Posterior vena cava (tissue), 2 donors: Measurements from ENCODE around the gene GUCY1A2. TPM values are rescaled to one million over a fixed set of nuclear protein-coding genes. Genes with fewer than 3 reads are reported as not detected.
"Not testable (repeated sequence)": the region's sequence is repeated elsewhere in the genome, so short reads cannot be mapped to it uniquely, and the experiment has no call there.

Experiments used
- DNase-seq: peaks from one replicate; pipeline ENCODE4 v3.0.0-alpha.2; 2020; ENCODE audit warnings: low spot score
- intact Hi-C, 2 donors: fragments of 100-400 bp; cut with DNase I; formaldehyde crosslinking; loops; one replicate each; pipeline versions ENCODE4 v1.14.1 to v1.14.2; 2022 to 2023
- total RNA-seq, 2 donors: library from RNA; stranded (reverse); fragmentation: NEBNext Ultra II Directional; extraction: Animal tissue kit (Norgen Biotek cat#: 25700); gene quantifications; one replicate each; pipeline ENCODE4 v1.2.1, GENCODE V29; 2021
- donor health status: DM: yes; HTN: yes; CAD: no.
- donor health status: DM: yes; HTN: yes; CAD: no.

The GUCY1A2 gene
- total RNA-seq, 2 donors from 2014 or later = 34.1 to 63.8 TPM

DNA sequence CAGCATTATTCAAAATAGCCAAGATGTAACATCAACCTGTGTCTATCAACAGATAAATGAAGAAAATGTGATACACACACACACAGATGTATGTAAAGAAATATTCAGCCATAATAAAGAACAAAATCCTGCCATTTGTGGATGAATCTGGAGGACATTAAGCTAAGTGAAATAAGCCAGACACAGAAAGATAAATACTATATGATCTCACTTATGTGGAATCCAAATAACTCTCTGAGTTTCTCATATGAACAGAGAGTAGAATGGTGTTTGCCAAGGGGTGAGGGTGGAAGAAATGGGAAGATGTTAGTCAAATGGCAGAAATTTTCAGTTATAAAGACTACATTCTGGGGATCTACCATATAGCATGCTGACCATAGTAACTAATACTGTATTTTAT lies 224.2 kb downstream of the GUCY1A2 start:
- DNase-seq = no peak
- intact Hi-C loops = no loop called here

DNA sequence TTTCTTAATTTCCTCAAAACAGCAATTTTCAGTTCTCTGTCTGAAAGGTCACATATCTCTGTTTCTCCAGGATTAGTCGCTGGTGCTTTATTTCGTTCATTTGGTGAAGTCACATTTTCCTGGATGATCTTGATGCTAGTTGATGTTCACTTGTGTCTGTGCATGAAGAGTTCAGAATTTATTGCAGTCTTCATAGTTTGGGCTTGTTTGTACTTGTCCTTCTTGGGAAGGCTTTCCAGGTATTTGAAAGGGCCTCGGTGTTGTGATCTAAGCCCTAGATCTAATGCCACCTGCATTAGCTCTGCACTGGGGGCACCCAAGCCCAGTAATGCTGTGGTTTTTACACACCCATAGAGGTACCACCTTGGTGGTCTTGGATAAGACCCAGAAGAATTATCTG lies 228.9 kb downstream of the GUCY1A2 start:
- intact Hi-C loops = no loop called here

DNA sequence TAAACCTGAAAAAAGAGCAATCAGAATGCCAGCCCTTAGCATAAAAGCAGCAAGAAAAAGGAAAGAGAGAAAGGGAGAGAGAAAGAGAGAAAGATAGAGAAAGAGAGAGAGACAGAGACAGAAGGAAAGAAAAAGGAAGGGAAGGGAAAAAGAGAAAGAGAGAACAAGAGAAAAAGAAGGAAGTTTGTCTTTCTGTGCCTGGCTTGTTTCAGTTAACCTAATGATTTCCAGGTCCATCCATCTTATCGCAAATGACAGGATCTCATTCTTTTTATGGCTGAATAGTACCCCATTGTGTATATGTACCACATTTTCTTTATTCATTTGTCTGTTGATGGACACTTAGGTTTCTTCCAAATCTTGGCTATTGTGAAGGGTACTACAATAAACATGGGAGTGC lies 230.8 kb downstream of the GUCY1A2 start:
- intact Hi-C loops = no loop called here
- no peak for DNase-seq

More for the DNA sequence above, 228.9 kb downstream of the GUCY1A2 start:
- DNase-seq = no peak

DNA sequence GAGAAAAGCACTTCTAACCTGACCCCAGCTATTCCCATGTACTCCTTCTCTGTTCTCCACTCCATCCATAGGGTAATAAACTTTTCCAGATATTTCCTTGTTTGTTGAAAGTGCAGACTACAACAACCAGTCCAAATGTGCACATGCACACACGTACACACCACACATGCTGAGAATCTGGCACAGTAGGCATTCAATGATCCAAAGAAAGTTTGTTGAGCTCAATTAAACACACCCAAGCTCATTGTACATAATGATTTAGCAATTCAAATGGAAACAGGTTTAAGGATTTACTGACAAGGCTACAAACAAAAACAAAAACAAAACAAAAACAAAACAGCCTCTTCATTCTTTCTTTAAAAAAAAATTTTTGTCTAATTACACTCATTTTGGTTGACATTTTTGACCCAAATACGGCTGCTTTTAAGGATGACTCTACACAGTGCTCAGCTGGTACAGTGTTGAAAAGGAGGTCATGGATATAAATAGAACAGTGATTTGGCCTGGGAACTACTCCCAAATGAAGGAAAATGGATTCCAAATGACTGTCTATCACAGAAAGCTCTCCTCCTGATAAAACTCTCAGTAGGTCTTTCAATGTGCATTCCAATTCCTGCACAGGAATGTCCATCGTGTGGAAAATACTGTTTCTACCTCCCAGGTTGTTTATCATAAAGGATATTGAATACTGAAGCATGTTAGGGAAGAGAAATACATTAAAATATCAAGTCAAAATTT lies 232.2 kb downstream of the GUCY1A2 start:
- intact Hi-C loops = no loop called here
- no peak for DNase-seq

DNA sequence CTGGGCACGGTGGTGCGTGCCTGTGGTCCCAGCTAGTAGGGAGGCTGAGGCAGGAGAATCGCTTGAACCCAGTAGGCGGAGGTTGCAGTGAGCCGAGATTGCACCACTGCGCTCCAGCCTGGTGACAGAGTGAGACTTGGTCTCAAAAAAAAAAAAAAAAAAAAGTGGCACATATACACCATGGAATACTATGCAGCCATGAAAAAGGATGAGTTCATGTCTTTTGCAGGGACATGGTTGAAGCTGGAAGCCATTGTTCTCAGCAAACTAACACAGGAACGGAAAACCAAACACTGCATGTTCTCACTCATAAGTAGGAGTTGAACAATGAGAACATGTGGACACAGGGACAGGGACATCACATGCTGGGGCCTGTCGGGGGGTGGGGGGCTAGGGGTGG lies 241.0 kb downstream of the GUCY1A2 start:
- DNase-seq = peak; percentile 32
- intact Hi-C loops = not testable (repeated sequence)

DNA sequence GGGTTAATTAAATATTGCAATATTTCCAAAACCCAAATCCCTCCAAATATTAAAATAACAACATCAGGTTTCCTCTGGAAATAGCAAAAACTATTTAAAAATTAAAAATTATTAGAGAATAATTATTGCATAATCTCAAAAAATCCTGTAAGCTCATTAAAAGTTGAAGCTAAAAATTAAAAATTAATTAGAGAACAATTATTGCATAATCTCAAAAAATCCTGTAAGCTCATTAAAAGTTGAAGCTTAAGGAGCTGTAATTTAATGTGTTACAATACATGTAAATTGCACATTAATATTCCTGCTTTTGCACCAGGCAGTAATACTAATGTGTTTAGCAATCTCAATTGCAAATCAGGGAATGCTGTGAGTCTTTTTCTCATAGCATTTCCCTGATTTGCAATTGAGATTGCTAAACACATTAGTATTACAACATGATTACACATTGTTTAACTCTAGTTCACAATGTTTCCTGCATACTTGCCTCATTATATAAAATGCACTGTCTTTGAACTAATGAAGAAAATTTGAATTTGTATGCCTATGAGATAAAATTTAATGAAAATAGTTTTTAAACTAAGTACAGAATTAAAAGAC lies 247.7 kb downstream of the GUCY1A2 start:
- DNase-seq = no peak
- intact Hi-C loops = no loop called here

DNA sequence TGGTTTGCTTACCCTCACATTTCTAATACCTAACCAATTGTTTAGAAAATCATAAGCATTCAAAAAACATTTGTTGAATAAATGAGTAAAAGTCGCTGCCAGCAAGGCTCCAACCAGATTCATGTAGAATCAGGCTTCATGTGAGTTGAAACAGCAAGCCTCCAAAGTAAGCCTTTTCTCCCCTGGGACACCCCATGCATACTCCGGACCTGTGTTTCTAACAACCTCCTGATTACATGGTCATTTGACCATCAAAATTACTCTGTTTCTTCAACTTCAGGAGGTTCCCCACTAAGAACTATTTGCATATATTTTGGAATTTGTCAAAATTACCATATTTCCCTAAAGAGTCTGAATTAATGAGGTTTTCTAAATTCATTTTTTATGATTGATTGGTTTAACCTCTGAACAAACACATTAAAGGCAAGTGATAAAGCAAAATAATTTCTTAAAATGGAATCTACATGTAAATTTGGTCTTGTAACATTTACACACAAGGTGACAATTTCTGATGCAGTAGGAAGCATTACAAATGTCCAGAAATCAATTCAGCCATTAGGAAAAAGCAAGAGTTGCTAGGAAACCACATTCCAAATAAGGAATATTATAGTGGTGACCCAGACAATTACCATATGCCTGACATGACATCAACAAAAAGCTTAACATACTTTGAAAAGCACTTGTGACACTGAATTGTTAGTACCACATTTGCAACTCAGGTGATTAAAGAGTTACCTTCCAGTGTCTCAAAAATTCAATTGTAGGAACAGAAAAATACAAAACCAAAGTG lies 252.6 kb downstream of the GUCY1A2 start:
- intact Hi-C loops = no loop called here
- no peak for DNase-seq

DNA sequence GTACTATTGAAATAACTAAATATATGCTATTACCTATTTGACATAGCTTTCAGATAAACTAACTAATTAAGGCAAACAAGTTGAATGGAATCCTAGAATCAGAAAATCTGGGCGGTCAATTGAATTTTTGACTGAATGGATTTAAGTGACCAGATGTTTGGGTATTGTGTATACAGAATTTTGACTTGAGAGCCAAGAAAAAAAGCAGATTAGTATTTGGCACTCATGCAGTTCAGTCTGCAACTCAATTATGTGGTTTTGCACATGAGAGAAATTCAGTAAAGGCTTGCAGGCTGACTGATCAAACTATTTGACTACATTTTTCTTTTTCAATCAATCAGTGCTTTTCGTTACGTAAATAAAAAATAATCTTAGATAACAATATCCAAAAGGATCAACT lies 254.8 kb downstream of the GUCY1A2 start:
- DNase-seq = no peak

DNA sequence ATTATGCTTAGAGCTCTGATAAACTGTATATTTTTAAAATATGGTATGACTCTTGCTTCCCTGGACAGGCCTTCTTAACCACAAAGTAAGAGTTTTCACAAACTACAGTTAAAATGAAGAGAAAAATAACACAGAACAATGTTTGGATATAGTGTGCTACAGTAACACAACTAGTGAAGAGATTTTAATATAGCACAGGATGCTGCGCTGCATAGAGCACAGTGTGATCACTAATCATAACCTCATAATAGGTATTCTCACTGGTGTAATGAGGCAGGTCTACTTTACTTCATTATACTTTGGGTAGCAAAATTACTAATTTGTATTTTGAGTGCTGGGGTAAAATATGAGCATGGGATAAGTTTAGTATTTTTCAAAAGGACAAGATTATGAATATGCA lies 256.5 kb downstream of the GUCY1A2 start:
- DNase-seq = no peak
- intact Hi-C loops = no loop called here

More for the DNA sequence above, 254.8 kb downstream of the GUCY1A2 start:
- intact Hi-C loops = no loop called here

DNA sequence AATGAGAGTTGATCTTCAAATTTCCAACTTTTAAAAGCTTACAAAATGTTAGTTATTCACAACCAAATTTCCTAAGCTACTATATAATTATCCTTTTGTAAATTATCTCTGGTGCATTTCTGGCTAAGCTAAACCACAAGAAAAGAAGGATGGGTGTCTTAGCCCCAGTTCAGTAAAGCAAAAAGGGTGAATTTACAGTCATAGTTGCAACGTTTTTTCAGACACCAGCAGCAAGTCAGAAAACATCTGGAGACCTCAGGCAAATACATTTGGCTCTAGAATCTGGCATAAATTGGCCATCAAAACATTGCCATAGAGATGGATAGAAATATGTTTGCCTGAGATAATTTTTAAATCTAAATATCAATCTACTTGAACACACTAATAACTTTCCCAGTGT lies 257.0 kb downstream of the GUCY1A2 start:
- intact Hi-C loops = no loop called here
- DNase-seq = no peak

DNA sequence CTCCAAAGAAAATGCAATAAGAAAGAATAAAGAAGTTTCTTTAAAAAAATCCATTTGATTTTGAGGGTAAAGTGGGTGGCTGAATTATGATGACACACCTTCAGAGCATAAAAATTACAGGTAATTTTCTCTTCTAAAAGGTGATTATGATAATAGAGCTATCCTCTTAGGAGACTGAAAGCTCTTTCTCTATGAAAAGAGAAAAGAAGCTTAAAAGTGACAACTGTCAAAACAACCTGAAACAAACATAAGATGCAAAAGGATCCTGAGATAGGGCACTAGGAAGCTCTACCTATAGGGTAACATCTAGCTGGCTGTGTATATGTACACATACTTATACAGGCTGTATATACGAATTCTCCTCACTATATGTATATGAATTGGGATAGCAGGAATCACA lies 270.2 kb downstream of the GUCY1A2 start:
- no peak for DNase-seq
- intact Hi-C loops = no loop called here

DNA sequence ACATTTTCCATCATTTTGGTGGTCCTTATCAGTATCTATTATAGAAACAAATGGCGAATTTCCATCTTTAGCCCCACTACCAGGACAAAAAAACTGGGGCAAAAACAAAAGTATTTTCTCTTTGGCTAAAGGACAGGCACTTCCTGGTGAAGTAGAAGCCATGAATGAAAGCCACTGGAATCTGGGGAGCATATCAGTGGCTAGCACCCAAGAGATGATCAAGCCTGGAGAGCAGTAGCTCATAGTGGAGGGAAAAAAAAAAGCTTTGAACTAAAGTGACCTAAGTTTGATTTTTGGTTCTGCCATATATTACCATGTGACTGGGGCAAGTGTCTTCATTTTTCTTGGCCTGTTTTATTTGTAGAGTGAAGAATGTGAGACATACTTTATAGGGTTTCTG lies 272.3 kb downstream of the GUCY1A2 start:
- intact Hi-C loops = no loop called here

DNA sequence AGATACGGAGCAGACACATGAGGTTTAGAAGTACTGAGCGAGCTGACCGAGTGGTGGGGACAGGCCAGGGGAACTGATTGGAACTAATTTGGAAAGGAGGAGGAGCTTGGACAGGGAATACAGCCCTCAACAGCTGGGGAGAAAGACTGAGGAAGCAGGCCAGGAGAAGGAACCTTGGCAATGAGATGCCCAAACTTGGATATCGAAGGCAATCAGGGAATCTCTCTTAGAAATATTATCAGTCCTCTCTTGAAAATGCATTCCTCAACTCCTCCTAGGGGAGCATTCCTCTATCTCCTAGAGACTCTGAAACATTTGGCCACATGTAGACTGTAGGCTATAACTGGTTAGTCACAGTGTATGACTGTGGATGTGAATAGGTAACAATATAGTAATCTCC lies 284.6 kb downstream of the GUCY1A2 start:
- intact Hi-C loops = no loop called here

More for the DNA sequence above, 272.3 kb downstream of the GUCY1A2 start:
- no peak for DNase-seq

DNA sequence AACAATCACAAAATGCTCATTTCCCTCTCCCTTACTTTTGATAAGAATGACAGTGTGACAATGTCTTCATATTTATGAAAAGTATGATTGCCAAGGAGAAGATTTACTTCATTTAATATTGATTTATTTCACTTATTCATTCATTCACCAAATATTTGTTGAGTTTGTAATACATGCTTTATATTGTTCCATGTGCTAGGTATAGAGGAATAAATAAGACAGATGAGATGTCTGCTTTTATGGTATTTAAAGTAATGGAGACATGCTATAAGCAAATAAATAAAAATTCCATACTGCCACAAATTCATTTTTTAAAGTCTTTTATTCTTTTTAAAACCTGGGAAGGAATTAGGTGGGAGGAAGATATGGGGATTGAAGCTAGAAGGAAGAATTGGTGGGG lies 289.4 kb downstream of the GUCY1A2 start:
- intact Hi-C loops = loop anchor here (10.0 kb wide), 1 partner anchor 286 kb away; the partner anchor contains the start of gene GUCY1A2 (in 2 of the 2)
- DNase-seq = no peak

More for the DNA sequence above, 284.6 kb downstream of the GUCY1A2 start:
- no peak for DNase-seq

DNA sequence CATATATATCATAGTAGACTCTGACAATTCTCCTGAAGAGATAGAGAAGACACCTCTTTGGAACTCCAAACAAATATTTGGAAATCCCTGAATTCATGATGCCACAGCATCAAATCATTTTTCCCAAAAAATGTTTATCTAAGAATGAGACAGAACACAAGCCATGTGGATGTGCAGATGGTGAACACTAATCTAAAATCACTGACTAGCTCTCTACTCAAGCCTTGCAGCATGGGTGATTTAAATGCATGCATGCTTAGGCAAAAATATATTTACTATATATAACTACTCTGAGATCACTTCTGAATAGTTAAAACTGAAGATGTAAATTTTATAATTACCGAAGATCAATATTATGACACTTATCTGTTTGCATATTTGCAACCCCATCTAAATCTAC lies 289.9 kb downstream of the GUCY1A2 start:
- intact Hi-C loops = loop anchor here (10.0 kb wide), 1 partner anchor 286 kb away; the partner anchor contains the start of gene GUCY1A2 (in 2 of the 2)
- DNase-seq = no peak

DNA sequence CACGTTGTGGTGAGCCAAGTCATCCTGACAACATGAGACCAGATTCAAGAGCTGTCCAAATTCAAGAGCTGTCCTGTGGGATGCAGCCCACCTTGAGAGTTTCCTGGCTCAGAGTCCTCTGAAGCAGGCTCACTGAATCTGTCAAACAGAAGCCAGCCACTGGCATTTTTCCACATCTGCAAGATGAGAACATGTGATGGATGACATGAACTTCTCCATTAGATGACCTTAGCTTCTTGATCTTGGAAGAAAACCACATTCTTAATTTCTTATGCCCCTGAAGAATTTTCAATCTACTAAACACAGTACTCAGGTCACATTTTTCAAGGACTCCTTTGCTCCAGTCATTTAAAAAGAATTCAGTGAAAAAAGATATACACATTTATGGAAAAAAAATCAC lies 291.0 kb downstream of the GUCY1A2 start:
- DNase-seq = no peak
- intact Hi-C loops = loop anchor here (10.0 kb wide), 1 partner anchor 288 kb away; the partner anchor contains the start of gene GUCY1A2 (in 2 of the 2)

DNA sequence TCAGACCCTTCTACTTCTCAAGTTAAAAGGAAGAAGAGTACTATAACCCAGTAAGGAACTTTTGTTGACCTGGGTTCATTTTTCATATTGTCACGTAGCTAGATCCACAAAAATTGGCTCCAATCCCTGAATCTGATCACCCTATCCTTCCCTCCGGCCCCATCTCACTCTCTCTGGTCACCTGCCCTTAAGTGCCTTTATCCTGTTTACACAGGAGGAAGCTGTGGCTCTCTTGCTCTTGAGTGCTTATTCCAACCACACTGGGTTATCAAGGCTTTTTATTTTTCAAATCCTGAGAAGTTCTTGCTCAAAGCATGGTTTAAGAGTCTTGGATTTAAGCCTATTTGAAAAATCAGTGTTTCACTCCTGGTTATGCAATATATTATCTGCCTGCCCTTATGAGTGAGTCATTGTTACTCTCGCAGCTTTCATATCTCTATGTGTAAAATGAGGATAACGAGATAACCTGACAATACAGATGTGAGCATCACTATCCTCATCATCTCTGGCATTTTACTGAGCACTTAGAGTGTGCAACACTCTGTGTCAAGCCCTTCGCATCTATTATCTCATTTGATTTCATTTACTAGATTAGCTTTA lies 293.9 kb downstream of the GUCY1A2 start:
- no peak for DNase-seq
- intact Hi-C loops = loop anchor here (10.0 kb wide), 1 partner anchor 290 kb away; the partner anchor contains the start of gene GUCY1A2 (in 2 of the 2)

DNA sequence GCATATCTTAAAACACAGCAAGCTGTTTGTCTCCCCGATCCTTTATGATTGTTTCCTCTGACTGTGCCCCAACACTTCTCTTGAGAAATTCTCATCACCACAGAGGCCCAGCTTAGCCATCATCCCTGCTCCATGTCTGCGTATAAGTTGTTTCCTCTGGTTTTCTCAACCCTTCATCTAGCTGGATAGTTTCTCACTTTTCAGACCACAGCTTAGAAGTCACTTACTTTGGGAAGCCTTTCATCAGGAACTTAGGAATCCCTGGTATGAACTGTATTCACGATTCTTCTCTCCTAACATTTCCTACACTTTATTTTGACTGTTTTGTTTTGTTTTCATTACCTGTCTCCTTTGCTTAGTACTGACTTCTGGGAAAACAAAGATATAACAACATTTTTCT lies 295.2 kb downstream of the GUCY1A2 start:
- no peak for DNase-seq
- intact Hi-C loops = loop anchor here (10.0 kb wide), 1 partner anchor 292 kb away; the partner anchor contains the start of gene GUCY1A2 (in 2 of the 2)

DNA sequence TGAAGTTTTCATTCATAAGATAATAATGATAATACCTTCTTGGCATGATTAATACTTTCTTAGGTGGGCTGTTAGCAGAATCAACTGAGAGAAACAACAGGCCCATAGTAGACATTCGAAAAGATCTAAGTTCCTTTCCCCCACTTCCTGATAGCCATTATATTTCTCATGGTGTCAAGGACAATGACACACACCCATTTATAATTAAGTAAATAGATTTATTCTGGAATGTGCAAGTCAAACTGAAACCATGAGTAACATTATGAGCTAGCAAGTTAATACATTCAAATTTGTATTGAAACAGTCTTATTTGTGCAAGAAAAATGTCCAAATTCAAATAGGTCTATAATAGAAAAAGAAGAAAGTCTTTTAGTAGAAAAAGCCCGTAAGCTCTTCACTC lies 301.1 kb downstream of the GUCY1A2 start:
- intact Hi-C loops = no loop called here
- DNase-seq = no peak

DNA sequence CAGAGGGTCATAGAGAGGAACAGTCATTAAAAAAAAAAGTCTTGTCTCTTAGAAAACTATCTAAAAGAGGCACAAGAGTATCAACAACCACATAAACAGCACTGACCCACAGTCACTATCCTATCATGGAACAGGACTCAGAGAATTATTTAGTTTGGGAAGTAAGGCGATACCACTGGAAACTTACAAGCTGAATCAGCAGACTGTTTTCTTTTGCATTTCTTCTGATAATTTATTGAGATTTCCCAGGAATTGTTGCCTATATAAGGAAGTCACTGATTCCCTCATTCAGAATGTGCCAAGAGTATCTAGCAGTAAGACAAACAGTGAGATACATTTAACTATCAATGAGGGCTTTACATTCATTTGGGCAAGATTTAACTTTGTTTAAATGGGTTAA lies 304.1 kb downstream of the GUCY1A2 start:
- DNase-seq = no peak
- intact Hi-C loops = no loop called here
